Activated CD8-positive, alpha-beta memory T cell treated with anti-CD3 and anti-CD28 coated beads, Interleukin-2, amount 50 U/mL, for 4 hours (primary cell): ENCODE measurements around the gene MYBPC2.
A peak's percentile ranks its signal among the peaks of the same experiment; 100 is the strongest.
"Not testable (repeated sequence)": the region's sequence is repeated elsewhere in the genome, so short reads cannot be mapped to it uniquely, and the experiment has no call there.

Experiments used
- DNase-seq: peaks from one replicate; pipeline ENCODE4 v3.0.0-alpha.2; 2020

The MYBPC2 gene

DNA sequence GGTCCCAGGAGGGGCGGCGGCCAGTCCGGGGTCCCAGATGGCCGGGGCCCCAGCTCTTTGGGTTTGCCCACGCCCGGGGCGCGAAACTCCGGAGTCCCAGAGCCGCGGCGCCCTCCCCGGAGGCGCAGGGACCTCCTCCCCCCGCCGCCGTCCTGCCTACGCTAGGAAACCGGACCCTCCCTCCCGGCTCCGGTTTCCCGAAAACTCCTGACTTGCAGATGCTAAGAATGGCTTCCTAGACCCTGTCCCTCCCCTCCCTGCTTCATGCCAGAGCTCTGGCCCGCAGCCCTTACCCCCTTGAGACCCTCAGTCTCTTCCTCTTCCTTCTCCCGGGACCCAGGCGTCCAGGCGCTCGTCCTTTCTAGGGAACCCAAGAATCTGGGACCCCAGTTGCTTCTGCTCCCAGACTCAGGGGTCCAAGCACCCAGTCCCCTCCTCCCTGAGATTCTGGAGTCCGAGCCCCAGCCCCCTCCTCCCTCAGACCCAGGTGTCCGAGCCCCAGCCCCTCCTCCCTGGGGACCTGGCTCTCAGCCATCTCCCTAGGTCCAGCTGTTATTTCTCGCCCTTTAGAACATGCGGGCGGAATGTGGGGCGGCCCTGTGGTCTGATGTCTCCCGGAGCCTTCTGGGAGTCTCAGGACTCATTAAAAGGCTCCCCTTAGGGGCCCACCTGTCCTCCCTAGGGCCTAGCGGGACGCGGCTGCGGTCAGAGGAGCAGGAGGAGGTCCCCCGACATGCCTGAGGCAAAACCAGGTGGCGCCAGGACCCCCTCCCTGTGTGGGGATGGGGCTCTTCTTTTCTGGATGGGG lies at the start of gene MYBPC2:
Gene MYBPC2, plus strand, starts transcription at position 672 of the 808 bp plus-strand sequence. Its CDS starts 62 bp downstream, at position 734.
- DNase-seq = no peak

DNA sequence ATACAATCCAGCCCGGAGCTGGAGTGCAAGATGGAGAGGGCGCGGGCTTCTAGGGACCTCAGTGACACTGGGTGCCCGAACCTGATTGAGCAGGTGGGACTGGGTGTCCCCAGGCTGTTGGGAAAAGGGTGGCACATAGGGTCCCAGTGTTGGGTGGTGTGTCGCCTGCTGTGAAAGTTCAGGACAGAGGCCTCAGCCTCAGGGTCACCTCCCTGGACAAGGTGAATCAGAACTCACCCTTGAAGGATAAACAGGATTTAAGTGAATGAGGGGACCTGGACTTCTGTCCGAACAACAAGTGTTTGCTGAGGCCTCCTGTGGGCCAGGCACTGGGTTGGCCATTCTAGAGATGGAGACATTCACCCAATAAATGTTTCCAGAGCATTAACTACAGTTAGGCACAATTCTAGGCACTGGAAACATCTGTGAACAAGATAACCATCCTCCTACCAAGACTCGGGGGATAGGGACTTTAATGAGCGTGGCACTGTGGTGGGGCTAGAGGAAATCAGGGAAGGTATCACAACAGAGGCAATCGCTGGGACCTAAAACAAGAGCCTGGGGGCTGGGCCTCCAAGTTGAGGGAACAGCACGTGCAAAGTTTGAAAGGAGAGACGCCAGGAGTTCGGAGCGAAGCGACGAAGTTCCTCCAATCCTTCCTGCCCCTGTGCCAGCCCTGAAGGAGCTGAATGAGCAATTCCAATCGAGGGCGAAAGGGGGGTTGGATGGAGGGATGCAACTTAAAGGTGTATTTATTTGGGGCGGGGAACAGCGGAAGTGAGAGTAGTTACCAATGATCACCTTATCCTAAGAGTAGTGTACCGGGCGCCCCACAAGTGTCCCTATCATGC lies 49.5 kb upstream of the MYBPC2 start:
- DNase-seq = peak; percentile 23

DNA sequence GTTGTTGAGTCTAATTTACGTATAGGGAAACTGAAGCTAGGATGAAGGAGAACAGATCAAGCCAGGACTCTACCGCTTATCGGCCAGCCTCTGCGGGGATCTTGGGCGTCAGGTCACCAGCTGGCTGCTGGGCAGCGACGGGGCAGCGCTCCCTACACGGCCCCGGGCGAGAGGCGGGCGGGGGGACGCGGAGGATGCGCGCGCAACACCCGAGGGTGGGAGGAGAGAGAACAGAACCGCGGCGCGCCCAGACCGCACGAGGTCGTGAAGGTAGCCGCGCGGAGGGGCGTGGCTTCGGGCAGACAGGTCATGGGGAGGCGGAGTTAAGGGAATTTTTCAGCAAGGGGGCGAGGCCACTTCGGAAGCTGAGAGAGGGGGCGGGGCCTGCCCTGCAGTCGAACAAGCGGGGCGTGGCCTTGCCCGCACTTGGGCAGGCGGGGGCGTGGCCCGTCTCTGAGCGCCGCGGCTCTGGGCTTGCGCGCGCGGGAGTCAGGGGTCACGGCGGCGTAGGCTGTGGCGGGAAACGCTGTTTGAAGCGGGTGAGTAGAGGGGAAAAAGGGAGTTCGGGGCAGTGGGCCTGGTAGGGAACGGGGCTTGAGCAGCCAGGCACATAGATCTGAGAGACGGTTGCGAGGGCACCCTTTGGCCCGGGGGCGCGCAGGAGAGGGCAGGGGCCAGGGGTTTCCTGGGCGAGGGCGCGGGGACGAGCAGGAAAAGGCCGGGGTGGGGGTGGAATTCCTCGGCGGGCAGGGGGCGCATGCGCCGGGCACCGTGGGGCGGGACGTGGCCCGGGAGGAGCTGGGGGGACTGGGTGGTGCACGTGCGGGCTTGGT lies 48.6 kb upstream of the MYBPC2 start, which contains the start of gene POLD1:
Gene POLD1, plus strand, starts transcription at position 496 of the 833 bp plus-strand sequence. CDS start 14,505 bp downstream, outside the sequence.
- peak; percentile 99 for DNase-seq

DNA sequence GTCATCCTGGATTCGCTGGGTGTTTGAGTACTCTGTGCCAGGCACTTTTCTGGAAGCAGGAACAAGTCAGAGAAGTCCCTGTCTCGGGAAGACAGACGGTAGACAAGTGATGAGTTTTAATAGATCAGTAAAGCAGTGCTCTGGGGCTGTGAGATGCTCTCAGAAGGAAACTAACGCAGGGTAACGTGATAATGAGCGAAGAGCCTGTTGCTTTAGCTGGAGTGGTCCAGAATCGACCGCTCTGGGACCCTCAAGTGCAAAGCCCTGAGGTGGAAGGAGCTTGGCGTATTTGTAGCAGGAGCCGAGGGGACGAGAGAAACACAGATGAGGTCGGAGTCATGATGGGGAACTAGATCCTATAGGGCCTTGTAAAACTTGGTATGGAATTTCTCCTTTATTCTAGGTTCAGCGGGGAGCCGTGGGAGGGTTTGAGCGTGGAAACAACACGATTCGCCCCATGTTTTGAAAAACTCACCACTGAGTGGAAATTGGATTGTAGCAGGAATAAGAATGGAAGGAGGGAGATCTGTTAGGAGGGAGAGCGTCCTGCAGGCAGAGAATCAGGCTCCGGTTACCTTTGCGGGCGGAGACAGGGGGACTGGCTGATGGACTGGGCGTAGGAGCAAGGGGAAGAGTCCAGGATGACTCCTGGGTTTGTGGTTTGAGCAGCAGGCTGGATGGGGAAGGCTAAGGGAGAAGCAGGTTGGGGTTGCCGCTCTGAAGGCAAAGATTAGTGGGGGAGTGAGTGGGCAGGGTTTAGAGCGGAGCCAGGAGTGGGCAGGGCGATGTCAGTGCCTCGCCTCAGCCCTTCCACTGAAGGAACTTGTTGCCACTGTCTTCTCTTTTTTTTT lies 47.8 kb upstream of the MYBPC2 start:
- DNase-seq = no peak

DNA sequence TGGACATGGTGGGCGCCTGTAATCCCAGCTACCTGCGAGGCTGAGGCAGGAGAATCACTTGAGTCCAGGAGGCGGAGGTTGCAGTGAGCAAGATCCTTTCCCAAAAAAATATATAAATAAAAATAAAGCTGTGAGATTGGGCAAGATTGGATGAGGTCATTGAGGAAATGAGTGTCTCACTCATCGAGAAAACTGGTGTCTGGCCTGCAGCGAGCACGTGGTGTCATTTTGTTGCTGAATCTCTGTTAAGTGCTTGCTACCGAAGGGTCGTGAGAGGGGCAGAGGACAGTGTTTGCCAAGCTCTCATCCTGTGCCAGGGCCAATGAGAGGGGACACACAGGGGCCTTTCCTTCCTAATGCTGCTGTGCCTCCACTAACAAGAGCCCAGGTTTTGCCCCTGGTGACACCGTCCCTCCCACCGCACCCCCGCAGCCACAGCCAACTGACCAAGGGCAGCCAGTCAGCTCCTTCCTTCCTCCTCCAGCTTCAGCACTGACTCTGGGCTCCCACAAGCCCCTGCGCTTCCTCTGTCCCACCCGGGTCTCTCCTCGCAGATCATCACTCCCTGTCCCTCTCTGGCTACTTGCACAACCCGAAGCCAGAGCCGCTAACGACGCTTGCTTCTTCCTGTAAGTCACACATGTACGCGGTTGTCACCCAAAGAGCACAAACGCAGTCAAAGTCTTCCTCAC lies 45.4 kb upstream of the MYBPC2 start:
- DNase-seq = no peak

GRCh38 chr19:50387868-50388245 lies 44.8 kb upstream of the MYBPC2 start:
- no peak for DNase-seq

GRCh38 chr19:50390295-50390694 lies 42.4 kb upstream of the MYBPC2 start:
- DNase-seq = not testable (repeated sequence)

DNA sequence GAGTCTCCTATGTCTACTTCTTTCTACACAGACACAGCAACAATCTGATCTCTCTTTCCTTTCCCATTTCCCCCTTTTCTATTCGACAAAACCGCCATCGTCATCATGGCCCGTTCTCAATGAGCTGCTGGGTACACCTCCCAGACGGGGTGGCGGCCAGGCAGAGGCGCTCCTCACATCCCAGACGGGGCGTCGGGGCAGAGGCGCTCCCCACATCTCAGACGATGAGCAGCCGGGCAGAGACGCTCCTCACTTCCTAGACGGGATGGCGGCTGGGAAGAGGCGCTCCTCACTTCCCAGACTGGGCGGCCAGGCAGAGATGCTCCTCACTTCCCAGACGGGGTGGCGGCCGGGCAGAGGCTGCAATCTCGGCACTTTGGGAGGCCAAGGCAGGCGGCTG lies 41.7 kb upstream of the MYBPC2 start:
- DNase-seq = not testable (repeated sequence)

DNA sequence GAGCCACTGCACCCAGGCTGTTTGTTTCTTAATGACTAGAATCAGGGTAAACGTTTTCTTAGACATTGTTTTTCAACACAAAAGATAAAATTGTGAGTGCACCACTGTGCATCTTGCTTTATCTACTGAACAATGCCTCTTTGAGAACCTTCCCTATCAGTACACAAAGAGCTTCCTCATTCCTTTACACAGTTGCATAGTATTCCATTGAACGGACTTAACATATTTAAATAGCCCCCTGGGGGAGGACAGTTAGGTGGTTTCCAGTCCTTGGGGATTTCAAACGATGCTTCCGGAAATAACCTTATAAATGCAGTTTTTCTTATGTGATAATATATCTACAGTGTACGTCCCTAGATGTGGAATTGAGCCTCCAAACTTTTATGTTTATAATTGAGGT lies 39.9 kb upstream of the MYBPC2 start:
- DNase-seq = no peak

- no peak for DNase-seq
Measured at GRCh38 chr19:50393589-50393988, 39.1 kb upstream of the MYBPC2 start.

DNA sequence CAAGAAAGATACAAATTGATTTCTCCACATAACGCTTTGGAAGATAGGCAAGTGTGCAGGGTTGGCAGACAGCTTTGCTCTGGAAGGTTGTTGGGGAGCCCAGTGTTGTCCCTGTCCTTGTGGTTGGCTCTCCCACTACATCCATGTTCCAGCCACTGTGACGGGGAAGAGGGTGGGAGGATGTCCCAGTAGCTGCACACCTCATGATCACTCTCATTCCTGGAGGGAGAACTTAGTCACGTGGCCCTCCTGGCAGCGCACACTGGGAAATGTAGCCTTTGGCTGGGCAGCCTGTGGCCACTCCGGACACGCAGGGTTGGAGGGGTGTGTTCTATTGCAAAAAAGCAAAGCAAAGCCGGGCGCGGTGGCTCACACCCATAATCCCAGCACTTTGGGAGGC lies 38.7 kb upstream of the MYBPC2 start:
- DNase-seq = no peak

- no peak for DNase-seq
Measured at GRCh38 chr19:50398675-50399367, 33.9 kb upstream of the MYBPC2 start.

GRCh38 chr19:50399368-50399745 lies 33.3 kb upstream of the MYBPC2 start:
- DNase-seq = no peak

GRCh38 chr19:50401605-50402450 lies 30.9 kb upstream of the MYBPC2 start:
- DNase-seq = no peak

GRCh38 chr19:50402544-50403301 lies 30.0 kb upstream of the MYBPC2 start:
- no peak for DNase-seq

DNA sequence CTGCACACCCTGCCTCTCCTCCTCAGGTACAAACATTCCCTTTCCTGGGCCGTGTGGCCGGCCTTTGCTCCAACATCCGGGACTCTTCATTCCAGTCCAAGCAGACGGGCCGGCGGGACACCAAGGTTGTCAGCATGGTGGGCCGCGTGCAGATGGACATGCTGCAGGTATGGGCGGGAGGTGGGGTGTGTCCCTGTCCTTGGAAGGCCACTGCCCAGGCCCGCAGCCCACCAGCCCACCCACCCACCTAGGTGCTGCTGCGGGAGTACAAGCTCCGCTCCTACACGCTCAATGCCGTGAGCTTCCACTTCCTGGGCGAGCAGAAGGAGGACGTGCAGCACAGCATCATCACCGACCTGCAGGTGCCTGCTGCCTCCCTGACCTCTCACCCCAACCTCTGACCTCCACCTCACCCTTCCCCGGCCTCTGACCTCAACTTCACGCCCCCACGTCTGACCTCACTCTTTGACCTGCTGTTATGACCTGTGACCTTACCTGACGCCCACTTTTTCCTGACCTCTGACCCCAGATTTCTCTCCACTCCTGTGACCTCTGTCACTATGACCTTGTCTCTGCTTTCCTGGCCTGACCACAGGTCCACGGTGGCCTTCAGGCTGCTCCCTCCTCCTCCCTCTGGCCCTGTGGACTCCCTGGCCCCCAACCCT lies 26.4 kb upstream of the MYBPC2 start:
- DNase-seq = no peak

DNA sequence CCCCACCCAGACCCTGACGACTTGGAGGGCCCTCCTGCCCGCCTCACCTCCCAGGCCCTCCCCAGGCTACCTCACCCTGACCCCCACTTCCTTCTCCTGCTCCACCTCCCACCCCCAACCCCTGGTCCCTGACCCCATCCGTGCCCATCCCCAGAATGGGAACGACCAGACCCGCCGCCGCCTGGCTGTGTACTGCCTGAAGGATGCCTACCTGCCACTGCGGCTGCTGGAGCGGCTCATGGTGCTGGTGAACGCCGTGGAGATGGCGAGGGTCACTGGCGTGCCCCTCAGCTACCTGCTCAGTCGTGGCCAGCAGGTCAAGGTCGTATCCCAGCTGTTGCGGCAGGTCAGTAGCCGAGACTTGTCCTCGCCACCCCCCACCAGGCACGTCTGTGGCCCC lies 25.9 kb upstream of the MYBPC2 start:
- DNase-seq = no peak

GRCh38 chr19:50409347-50409746 lies 23.3 kb upstream of the MYBPC2 start:
- DNase-seq = no peak
